Mucosa of descending colon (tissue), 3 donors: ENCODE measurements around the gene SLC25A19. TPM values are rescaled to one million over a fixed set of nuclear protein-coding genes. Genes with fewer than 3 reads are reported as not detected.

ENCODE experiments used
- ATAC-seq: fragments of 200-7000 bp; cut with Tn5 transposase; one replicate; pipeline ENCODE4 v1.9.1; 2020; ENCODE audit warnings: mild to moderate bottlenecking, moderate library complexity
- DNase-seq, 3 donors: peaks; one replicate each; pipeline ENCODE4 v3.0.0-alpha.2; 2020
- H3K36me3 ChIP-seq: fragments of 200-600 bp; one replicate; pipeline ENCODE4 v1.8.0; 2021; ENCODE audit warnings: low read depth, mild to moderate bottlenecking
- H3K4me1 ChIP-seq: fragments of 200-600 bp; one replicate; pipeline ENCODE4 v1.8.0; 2021; ENCODE audit warnings: low read depth, mild to moderate bottlenecking
- H3K4me3 ChIP-seq: fragments of 200-600 bp; one replicate; pipeline ENCODE4 v1.8.0; 2021; ENCODE audit warnings: mild to moderate bottlenecking
- H3K9me3 ChIP-seq: fragments of 200-600 bp; one replicate; pipeline ENCODE4 v1.8.0; 2021; ENCODE audit warnings: mild to moderate bottlenecking
- CTCF ChIP-seq: fragments of 200-600 bp; IDR thresholded peaks from one replicate; pipeline ENCODE4 v1.8.0; 2022; ENCODE audit warnings: antibody characterized with exemption, mild to moderate bottlenecking
- intact Hi-C, 2 donors: fragments of 100-400 bp; cut with DNase I in 1 of 2; cut with micrococcal nuclease in 1 of 2; formaldehyde crosslinking; loops; one replicate each; pipeline versions ENCODE4 v1.11.0 to v1.11.1; 2022; cut with DNase I, micrococcal nuclease
- long read RNA-seq, 2 donors: library from polyadenylated mRNA; unstranded; transcript quantifications; one replicate each; pipeline ENCODE4 v2.0.0, GENCODE V29; 2019 to 2021
- total RNA-seq, 3 donors: library from RNA; stranded (reverse); fragmentation: NEBNext Ultra II Directional in 2 of 3; extraction: Animal tissue kit (Norgen Biotek cat#: 25700) in 2 of 3; gene quantifications; one replicate each; pipeline versions ENCODE4 v1.2.1 to v1.2.4, GENCODE V29; 2021 to 2023
- donor health status: DM: no; HTN: no; CAD: no; lungs with moderate emphysema.
- donor health status: DM: no; HTN: no; CAD: no.
- donor health status: DM: no; HTN: yes; CAD: no.

The SLC25A19 gene
- 10 to 100 TPM; 15.5 to 20.0 (median 15.6) TPM for total RNA-seq
- long read RNA-seq, donor 1, transcript SLC25A19-204 (8 exons, 1,587 nt), result major isoform, 10 of 26 reads
- long read RNA-seq, donor 1, partial matches to known transcripts, result 3 of 26 reads
- long read RNA-seq, donor 1, other reads (novel, unspliced or antisense), result 5 of 26 reads
- long read RNA-seq, donor 2, transcript SLC25A19-210 (8 exons, 1,554 nt), result major isoform, 7 of 13 reads
- long read RNA-seq, donor 2, partial matches to known transcripts, result 1 of 13 reads
- long read RNA-seq, donor 2, other reads (novel, unspliced or antisense), result 2 of 13 reads

- no peak for TF ChIP-seq CTCF
- ATAC-seq, result peak; percentile 96
- intact Hi-C loops, result no loop called here
- DNase-seq, result peak; percentile 96 to 99 (median 97)
- H3K9me3 ChIP-seq, result no peaks in the 10 kb centered on the region
- H3K36me3 ChIP-seq, result peaks cover 2% of the 10 kb centered on the region
- H3K4me1 ChIP-seq, result peaks cover 3% of the 10 kb centered on the region
- H3K4me3 ChIP-seq, result peak within 1 kb of the TSS; percentile 31
Measured at GRCh38 chr17:75289115-75289831, at the start of gene SLC25A19. Gene SLC25A19 (minus strand): TSS chr17:75289433. CDS start chr17:75286764, 2,669 bp downstream.

- Histone ChIP-seq H3K4me1 (peaks cover 23% of the 10 kb centered on the region), H3K9me3 (no peaks in the 10 kb centered on the region), H3K36me3 (no peaks in the 10 kb centered on the region), H3K4me3 (no peak overlapping the region)
- TF ChIP-seq CTCF, result no peak
- DNase-seq (no peak), ATAC-seq (peak; percentile 20)
- intact Hi-C loops, result no loop called here
Measured at GRCh38 chr17:75338335-75338734, 49.1 kb upstream of the SLC25A19 start.

- no peak for TF ChIP-seq CTCF
- no peak for ATAC-seq
- Histone ChIP-seq H3K4me3 (no peak overlapping the region), H3K4me1 (peaks cover 21% of the 10 kb centered on the region), H3K36me3 (no peaks in the 10 kb centered on the region), H3K9me3 (no peaks in the 10 kb centered on the region)
- no peak for DNase-seq
- intact Hi-C loops, result no loop called here
Measured at GRCh38 chr17:75335315-75335714, 46.1 kb upstream of the SLC25A19 start.

GRCh38 chr17:75334723-75335122, 45.5 kb upstream of the SLC25A19 start:
- DNase-seq (no peak), ATAC-seq (no peak)
- intact Hi-C loops, result no loop called here
- no peak overlapping the region for H3K4me3 ChIP-seq
- H3K36me3 ChIP-seq, result no peaks in the 10 kb centered on the region
- H3K4me1 ChIP-seq, result peaks cover 15% of the 10 kb centered on the region
- H3K9me3 ChIP-seq, result no peaks in the 10 kb centered on the region
- TF ChIP-seq CTCF, result no peak

GRCh38 chr17:75331671-75332070, 42.4 kb upstream of the SLC25A19 start:
- ATAC-seq, result no peak
- intact Hi-C loops, result no loop called here
- Histone ChIP-seq H3K36me3 (no peaks in the 10 kb centered on the region), H3K9me3 (no peaks in the 10 kb centered on the region), H3K4me3 (no peak overlapping the region), H3K4me1 (peaks cover 5% of the 10 kb centered on the region)
- no peak for DNase-seq
- TF ChIP-seq CTCF, result no peak
